Osteocyte (in vitro differentiated cells): ENCODE data around the gene ZBTB16. TPM values are rescaled to one million over a fixed set of nuclear protein-coding genes. Genes with fewer than 3 reads are reported as not detected.

Experiments
- DNase-seq: peaks from one replicate; pipeline ENCODE4 v3.0.0; 2021; ENCODE audit warnings: mixed read lengths; ENCODE audit not compliant: unreplicated experiment; ENCODE audit errors: extremely low spot score
- H3K27ac Mint-ChIP-seq: one replicate; pipeline ENCODE4 v1.8.0; 2021; ENCODE audit warnings: mild to moderate bottlenecking, mixed read lengths; ENCODE audit not compliant: unreplicated experiment
- H3K27me3 Mint-ChIP-seq: one replicate; pipeline ENCODE4 v1.8.0; 2021; ENCODE audit warnings: mixed read lengths; ENCODE audit not compliant: unreplicated experiment
- H3K36me3 Mint-ChIP-seq: one replicate; pipeline ENCODE4 v1.8.0; 2021; ENCODE audit warnings: mixed read lengths; ENCODE audit not compliant: unreplicated experiment
- H3K4me1 Mint-ChIP-seq: one replicate; pipeline ENCODE4 v1.8.0; 2021; ENCODE audit warnings: mixed read lengths; ENCODE audit not compliant: unreplicated experiment
- H3K4me3 Mint-ChIP-seq: one replicate; pipeline ENCODE4 v1.8.0; 2021; ENCODE audit warnings: mild to moderate bottlenecking, moderate library complexity, mixed read lengths; ENCODE audit not compliant: unreplicated experiment
- H3K9me3 Mint-ChIP-seq: one replicate; pipeline ENCODE4 v1.8.0; 2021; ENCODE audit warnings: mixed read lengths; ENCODE audit not compliant: unreplicated experiment
- CTCF ChIP-seq: fragments of 200-600 bp; sonication (generic); IDR thresholded peaks from 2 replicates; pipeline ENCODE4 v1.5.0; 2021; ENCODE audit warnings: antibody characterized with exemption, mild to moderate bottlenecking, moderate library complexity
- total RNA-seq: library from RNA; stranded (reverse); gene quantifications from 2 replicates; pipeline ENCODE4 v1.2.1, GENCODE V29; 2021

The ZBTB16 gene
- total RNA-seq, 1 donor from 2014 or later: 20.3 TPM

GRCh38 chr11:114265122-114265878, 205.8 kb downstream of the ZBTB16 start:
- Mint-ChIP-seq H3K36me3 (no peaks in the 10 kb centered on the region), H3K4me3 (no peak overlapping the region), H3K9me3 (no peaks in the 10 kb centered on the region), H3K27me3 (peaks cover 19% of the 10 kb centered on the region), H3K4me1 (peaks cover 3% of the 10 kb centered on the region), H3K27ac (no peak overlapping the region)
- DNase-seq: no peak
- no peak for TF ChIP-seq CTCF

- peaks cover 54% of the 10 kb centered on the region for H3K27me3 Mint-ChIP-seq
- H3K27ac Mint-ChIP-seq: no peak overlapping the region
- H3K9me3 Mint-ChIP-seq: no peaks in the 10 kb centered on the region
- no peak for TF ChIP-seq CTCF
- no peaks in the 10 kb centered on the region for H3K4me1 Mint-ChIP-seq
- DNase-seq: no peak
- H3K4me3 Mint-ChIP-seq: no peak overlapping the region
- H3K36me3 Mint-ChIP-seq: no peaks in the 10 kb centered on the region
These were observed 210.0 kb downstream of the ZBTB16 start for GRCh38 chr11:114269498-114269897.

- no peak for TF ChIP-seq CTCF
- Mint-ChIP-seq H3K9me3 (no peaks in the 10 kb centered on the region), H3K4me1 (no peaks in the 10 kb centered on the region), H3K36me3 (no peaks in the 10 kb centered on the region), H3K4me3 (no peak overlapping the region), H3K27me3 (peaks cover 65% of the 10 kb centered on the region), H3K27ac (no peak overlapping the region)
- DNase-seq: peak; percentile 32
These were observed 211.2 kb downstream of the ZBTB16 start for GRCh38 chr11:114270531-114271270.

GRCh38 chr11:114271316-114271715, 211.8 kb downstream of the ZBTB16 start:
- no peak for DNase-seq
- H3K36me3 Mint-ChIP-seq: no peaks in the 10 kb centered on the region
- TF ChIP-seq CTCF: no peak
- H3K4me3 Mint-ChIP-seq: no peak overlapping the region
- no peaks in the 10 kb centered on the region for H3K9me3 Mint-ChIP-seq
- H3K27me3 Mint-ChIP-seq: peaks cover 62% of the 10 kb centered on the region
- H3K27ac Mint-ChIP-seq: no peak overlapping the region
- no peaks in the 10 kb centered on the region for H3K4me1 Mint-ChIP-seq

- no peaks in the 10 kb centered on the region for H3K9me3 Mint-ChIP-seq
- no peaks in the 10 kb centered on the region for H3K4me1 Mint-ChIP-seq
- H3K27me3 Mint-ChIP-seq: peaks cover 65% of the 10 kb centered on the region
- no peak overlapping the region for H3K4me3 Mint-ChIP-seq
- no peak overlapping the region for H3K27ac Mint-ChIP-seq
- TF ChIP-seq CTCF: no peak
- DNase-seq: no peak
- no peaks in the 10 kb centered on the region for H3K36me3 Mint-ChIP-seq
These were observed 212.8 kb downstream of the ZBTB16 start for GRCh38 chr11:114272311-114272710.
